HG02763 (cell line): ENCODE measurements around the gene MPV17L2.

Experiments
- ATAC-seq: cut with Tn5 transposase; IDR thresholded peaks from one replicate; pipeline ENCODE4 v1.9.1; 2021; ENCODE audit warnings: mild to moderate bottlenecking, moderate library complexity; ENCODE audit not compliant: unreplicated experiment

Gene MPV17L2

GRCh38 chr19:18231775-18232174 lies 38.8 kb downstream of the MPV17L2 start:
- ATAC-seq, result no peak

GRCh38 chr19:18232540-18233223 lies 39.7 kb downstream of the MPV17L2 start:
- no peak for ATAC-seq

- ATAC-seq, result no peak
These were observed 40.3 kb downstream of the MPV17L2 start for GRCh38 chr19:18233224-18233825.

- ATAC-seq, result no peak
These were observed 41.2 kb downstream of the MPV17L2 start for GRCh38 chr19:18234194-18234593.

GRCh38 chr19:18239303-18239702 lies 46.3 kb downstream of the MPV17L2 start:
- ATAC-seq, result no peak

- no peak for ATAC-seq
These were observed 52.3 kb downstream of the MPV17L2 start for GRCh38 chr19:18245297-18245696.
